ENCODE results near the gene EPB41L4B.
"Not testable (repeated sequence)": the region's sequence is repeated elsewhere in the genome, so short reads cannot be mapped to it uniquely, and the experiment has no call there.

EPB41L4B gene

GRCh38 chr9:109320742-109321448 lies at the start of gene EPB41L4B:
TSS of gene EPB41L4B (minus strand) at chr9:109321059. CDS start at chr9:109320446, 613 bp downstream.
- DNase-seq: peak; percentile 96

GRCh38 chr9:109369285-109369684 lies 48.4 kb upstream of the EPB41L4B start:
- DNase-seq: no peak

GRCh38 chr9:109360771-109361170 lies 39.9 kb upstream of the EPB41L4B start:
- no peak for DNase-seq

GRCh38 chr9:109358968-109359603 lies 38.2 kb upstream of the EPB41L4B start:
- not testable (repeated sequence) for DNase-seq

- DNase-seq: no peak
These were observed 34.9 kb upstream of the EPB41L4B start for GRCh38 chr9:109355564-109356297.

GRCh38 chr9:109354190-109354589 lies 33.3 kb upstream of the EPB41L4B start:
- DNase-seq: no peak

GRCh38 chr9:109351032-109351431 lies 30.2 kb upstream of the EPB41L4B start:
- no peak for DNase-seq

- DNase-seq: peak; percentile 34
These were observed 28.6 kb upstream of the EPB41L4B start for GRCh38 chr9:109349421-109349846.

GRCh38 chr9:109346904-109347303 lies 26.0 kb upstream of the EPB41L4B start:
- no peak for DNase-seq

- DNase-seq: no peak
These were observed 24.0 kb upstream of the EPB41L4B start for GRCh38 chr9:109344866-109345265.

- DNase-seq: no peak
These were observed 22.0 kb upstream of the EPB41L4B start for GRCh38 chr9:109342878-109343277.

- DNase-seq: no peak
These were observed 20.7 kb upstream of the EPB41L4B start for GRCh38 chr9:109341561-109341960.

- DNase-seq: not testable (repeated sequence)
These were observed 20.1 kb upstream of the EPB41L4B start for GRCh38 chr9:109340979-109341378.

- DNase-seq: no peak
These were observed 15.6 kb upstream of the EPB41L4B start for GRCh38 chr9:109336409-109336808.

GRCh38 chr9:109335929-109336328 lies 15.1 kb upstream of the EPB41L4B start:
- no peak for DNase-seq

GRCh38 chr9:109335121-109335520 lies 14.3 kb upstream of the EPB41L4B start:
- DNase-seq: no peak

- DNase-seq: no peak
These were observed 10.5 kb upstream of the EPB41L4B start for GRCh38 chr9:109331353-109331752.

- DNase-seq: no peak
These were observed 8.9 kb upstream of the EPB41L4B start for GRCh38 chr9:109329638-109330258.

GRCh38 chr9:109328978-109329637 lies 8.2 kb upstream of the EPB41L4B start:
- DNase-seq: no peak

GRCh38 chr9:109325089-109325488 lies 4.2 kb upstream of the EPB41L4B start:
- no peak for DNase-seq

GRCh38 chr9:109323771-109324170 lies 2.9 kb upstream of the EPB41L4B start:
- DNase-seq: no peak

GRCh38 chr9:109321727-109322126 lies 868 bp upstream of the EPB41L4B start:
- no peak for DNase-seq

- peak; percentile 18 for DNase-seq
These were observed 523 bp downstream of the EPB41L4B start for GRCh38 chr9:109320331-109320741.
